ENCODE results near the gene FMN1.
"Not testable (repeated sequence)": the region's sequence is repeated elsewhere in the genome, so short reads cannot be mapped to it uniquely, and the experiment has no call there.

Gene FMN1

GRCh38 chr15:32849769-32850668 is 344.5 kb downstream of the FMN1 start:
- no peak for DNase-seq

- DNase-seq, result not testable (repeated sequence)
Observed at GRCh38 chr15:32846671-32847070, 347.8 kb downstream of the FMN1 start.

- peak; percentile 33 for DNase-seq
Observed at GRCh38 chr15:32844118-32844711, 350.3 kb downstream of the FMN1 start.

GRCh38 chr15:32843219-32843815 is 351.2 kb downstream of the FMN1 start:
- no peak for DNase-seq

DNA sequence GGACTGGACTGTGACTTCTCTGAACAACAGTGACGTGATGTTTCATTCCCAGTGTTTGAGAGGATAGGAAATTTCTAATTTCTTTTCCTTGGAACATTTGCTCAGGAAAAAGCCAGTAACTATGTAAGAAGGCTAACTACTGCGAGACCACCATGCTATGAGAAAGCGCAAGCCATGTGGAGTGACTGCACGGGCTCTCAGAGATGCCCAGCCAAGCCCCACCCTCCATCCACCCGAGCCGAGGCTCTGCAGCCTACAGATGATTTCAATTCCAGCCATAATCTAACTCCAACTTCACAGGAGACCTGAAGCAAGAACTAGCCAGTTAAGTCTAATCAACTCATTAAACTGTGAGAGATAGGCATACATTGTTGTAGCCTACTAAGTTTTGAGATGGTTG is 352.4 kb downstream of the FMN1 start:
- DNase-seq, result no peak

DNA sequence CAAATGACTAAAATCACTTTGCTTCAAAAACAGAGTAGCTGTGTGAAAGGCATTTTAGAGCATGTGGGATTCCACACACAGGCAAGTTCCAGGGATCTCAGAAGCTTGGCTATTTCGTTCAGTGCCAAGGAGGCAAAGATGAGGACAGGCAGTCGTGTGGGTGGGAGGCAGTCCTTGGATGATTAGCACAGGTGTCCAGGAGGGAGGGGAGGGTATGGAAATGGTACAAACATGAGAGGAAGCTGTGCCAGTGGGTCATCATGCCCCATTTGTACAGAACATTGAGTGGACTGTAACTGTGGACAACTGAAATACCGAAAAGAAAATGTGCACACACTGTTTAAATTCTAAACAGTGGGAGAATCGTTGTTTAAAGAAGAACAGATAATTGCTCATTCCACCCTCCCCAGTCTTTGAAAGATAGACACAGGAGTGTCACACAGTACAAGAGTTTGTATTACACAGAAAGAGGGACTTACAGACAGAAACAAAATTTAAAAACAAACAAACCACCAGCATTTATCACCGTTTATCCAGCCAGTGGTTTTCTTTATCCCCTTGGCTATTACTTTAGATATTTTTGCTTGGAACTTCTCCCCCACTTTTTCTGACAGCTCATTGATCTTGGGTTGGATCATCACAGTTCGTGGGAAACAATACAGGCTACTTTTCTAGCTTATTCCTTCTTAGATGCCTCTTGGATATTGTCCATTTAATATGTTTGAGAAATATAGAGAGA is 353.8 kb downstream of the FMN1 start:
- DNase-seq, result no peak

DNA sequence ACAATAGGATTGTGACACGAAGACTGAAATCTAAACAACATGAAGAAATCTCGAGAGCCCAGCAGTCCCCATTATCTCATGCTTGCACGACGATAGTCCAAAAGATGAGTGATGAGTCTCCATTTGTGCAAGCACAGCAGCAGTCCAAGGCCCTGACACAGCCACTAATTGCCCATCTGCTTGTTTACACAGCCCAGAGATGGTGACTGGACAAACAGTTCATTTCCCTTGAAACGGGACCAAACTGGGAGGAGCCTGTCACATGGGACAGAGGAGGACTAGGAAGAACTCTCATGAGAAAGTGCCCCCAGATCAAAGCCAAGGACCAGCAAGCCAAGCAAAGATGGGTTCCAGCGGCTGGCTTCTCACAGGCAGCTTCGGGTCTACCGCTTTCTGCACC is 355.7 kb downstream of the FMN1 start:
- DNase-seq, result peak; percentile 65

GRCh38 chr15:32838338-32838737 is 356.2 kb downstream of the FMN1 start:
- DNase-seq, result peak; percentile 65

GRCh38 chr15:32837935-32838334 is 356.6 kb downstream of the FMN1 start:
- DNase-seq, result no peak

- DNase-seq, result no peak
Observed at GRCh38 chr15:32834156-32834555, 360.4 kb downstream of the FMN1 start.

GRCh38 chr15:32833379-32833821 is 361.1 kb downstream of the FMN1 start:
- no peak for DNase-seq

DNA sequence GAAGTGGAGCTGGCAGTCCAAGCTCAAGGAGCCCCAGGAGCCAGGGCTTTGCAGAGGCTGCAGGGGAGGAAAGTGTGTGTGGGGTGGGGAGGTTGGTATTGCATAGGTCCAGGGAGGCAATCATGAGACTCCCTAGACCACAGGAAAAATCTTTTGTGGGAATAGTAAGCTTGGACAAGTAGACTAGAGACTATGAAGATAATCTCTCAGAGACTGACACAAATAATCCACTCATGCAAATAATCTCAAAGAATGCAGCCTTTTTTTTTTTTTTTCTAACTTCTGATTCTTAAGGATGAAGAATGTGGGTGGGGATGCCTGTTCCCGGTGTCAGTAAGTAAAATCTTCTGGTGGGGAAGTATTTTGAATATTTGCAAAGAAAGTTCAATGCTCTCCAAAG is 363.0 kb downstream of the FMN1 start:
- no peak for DNase-seq

DNA sequence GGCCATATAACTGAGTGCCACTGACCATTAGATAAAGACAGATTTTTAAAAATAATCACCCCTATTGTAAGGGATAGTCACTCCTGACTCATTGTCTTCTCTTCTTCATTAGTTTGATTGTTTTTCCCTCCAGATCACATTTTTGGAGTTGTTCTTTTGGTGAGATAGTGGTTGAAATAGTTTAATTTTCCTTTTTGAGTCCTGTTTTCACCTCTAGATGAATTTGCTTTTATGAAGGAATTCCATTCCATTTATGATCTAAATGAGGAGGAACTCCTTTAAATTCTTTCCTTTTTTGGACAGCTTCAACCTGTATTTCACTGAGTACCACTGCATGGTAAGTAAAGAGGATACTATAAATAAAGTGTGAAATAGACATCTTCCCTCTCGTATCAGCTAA is 364.3 kb downstream of the FMN1 start:
- no peak for DNase-seq

DNA sequence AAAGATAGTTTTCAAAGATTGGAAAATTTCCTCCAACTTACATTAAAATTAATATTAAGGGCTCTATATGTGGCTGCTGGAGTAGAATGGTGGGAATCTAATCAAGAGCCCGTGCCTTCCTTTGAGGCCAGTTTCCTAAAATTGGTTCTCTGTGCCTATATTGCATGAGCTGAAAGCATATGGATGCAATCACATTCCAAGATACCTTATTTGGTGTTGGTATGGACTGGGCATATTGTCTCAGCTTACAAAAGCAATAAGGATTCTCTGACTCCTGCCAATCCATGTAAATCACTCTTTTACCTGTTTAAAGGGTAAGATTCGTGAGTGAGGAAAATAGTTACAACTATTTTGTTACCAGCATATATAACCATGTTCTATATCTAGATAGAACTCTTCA is 365.1 kb downstream of the FMN1 start:
- no peak for DNase-seq

- DNase-seq, result no peak
Observed at GRCh38 chr15:32828507-32829186, 365.9 kb downstream of the FMN1 start.

- DNase-seq, result no peak
Observed at GRCh38 chr15:32826685-32827084, 367.8 kb downstream of the FMN1 start.

DNA sequence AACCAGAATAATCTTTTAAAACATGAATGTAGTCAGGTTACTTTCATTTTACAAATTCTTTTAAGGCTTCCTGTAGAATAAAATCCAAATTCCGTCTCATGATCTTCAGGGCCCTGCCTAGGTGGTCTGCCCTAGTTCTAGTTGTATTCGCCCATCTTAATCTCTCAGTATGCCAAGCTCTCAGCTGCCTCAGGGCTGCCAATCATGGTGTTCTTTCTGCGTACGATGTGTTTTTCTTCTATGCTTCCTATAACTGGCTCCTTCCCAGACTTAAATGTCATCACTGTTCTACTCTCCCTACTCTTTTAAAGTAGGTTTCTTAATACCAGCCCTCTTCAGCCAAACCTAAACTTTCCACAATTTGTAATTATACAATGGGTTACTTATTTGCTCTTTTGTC is 369.3 kb downstream of the FMN1 start:
- no peak for DNase-seq

DNA sequence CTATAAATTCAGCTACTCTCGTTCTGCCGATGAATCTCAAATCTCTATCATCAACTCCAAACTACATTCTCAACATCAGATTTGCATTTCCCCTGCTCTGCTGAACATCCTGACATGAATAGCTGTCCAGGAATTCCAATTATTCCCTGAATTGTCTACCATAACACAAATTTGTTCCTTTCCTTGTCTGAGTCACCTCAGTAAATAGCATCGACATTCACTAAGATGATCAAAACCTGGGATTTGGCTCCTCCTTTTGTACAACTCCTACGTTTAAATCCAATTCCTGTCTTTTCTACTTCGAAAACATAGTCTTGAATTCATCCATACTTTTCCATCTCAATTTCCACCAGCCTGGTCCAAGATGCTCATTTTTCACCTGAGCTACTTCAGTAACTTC is 369.7 kb downstream of the FMN1 start:
- DNase-seq, result no peak

DNA sequence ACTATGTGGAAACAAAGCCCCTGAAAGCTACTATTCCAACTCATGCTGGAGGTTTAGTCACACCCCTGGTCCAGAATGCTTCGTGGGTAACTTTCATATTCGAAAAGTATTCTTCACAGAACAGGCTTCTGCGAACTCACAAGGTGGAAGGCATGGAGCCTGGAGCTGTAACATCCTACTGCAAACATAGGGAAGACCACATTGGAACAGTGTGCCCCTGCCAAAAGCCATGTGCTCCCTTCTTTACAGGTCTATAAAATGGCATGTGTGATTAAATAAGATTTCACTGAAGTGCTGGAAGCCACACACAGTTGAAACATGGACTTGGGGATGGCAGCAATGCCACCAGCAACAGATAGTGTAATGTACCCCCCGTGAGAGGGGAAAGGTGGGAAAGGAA is 370.8 kb downstream of the FMN1 start:
- no peak for DNase-seq

DNA sequence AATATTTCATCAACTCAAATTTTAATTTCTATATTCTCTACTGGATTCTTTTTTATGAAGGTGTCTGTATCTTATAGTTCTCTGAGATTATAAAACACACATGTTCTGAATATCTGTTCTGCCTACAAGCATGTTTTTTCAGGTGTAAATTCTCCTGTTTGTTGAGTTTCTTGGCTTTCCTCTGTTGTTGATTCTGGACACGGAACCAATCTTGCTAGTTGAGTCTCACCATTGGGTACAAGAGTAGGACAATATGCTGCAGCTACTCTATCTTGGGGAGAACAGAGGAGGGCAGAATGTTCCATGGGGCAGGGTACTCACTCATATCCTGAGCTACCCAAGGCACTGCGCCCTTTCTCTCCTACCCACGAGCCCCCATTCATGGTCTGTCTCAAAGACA is 371.8 kb downstream of the FMN1 start:
- no peak for DNase-seq

DNA sequence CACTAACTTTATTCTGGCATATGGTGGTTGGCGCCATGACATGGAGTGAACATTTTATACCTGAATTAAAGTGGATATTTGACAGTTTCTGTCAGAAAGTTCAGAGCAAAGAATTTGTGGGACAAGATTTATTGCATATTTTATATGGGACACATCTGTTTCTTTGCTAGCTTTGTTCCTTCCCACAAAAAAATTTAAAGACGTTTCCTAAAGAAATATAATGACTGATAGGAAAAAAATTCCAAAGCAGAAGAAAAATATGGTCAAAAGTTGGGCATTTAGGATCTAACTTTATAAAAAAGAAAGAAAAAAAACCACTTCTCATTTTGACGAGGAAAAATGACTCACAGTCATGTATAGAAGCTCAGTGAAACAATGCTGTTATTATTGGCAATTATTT is 375.1 kb downstream of the FMN1 start:
- DNase-seq, result no peak

- no peak for DNase-seq
Observed at GRCh38 chr15:32818758-32819447, 375.6 kb downstream of the FMN1 start.

All from NCI-H748 treated with DMSO at 0.1 percent for 48 hours (cell line).